WI38 (cell line): Measurements from ENCODE around the gene ACSS1.

Experiments
- H3K4me3 ChIP-seq: 2 replicates; pipeline ENCODE4 v1.5.1; 2011; ENCODE audit warnings: low read depth, mild to moderate bottlenecking, control low read depth, low read length
- TF ChIP-seq, protein P1 (sequence below): IDR thresholded peaks from 2 replicates; pipeline ENCODE4 v1.5.1; 2012; ENCODE audit warnings: low read depth, mild to moderate bottlenecking, control low read depth, low read length

Gene ACSS1

DNA sequence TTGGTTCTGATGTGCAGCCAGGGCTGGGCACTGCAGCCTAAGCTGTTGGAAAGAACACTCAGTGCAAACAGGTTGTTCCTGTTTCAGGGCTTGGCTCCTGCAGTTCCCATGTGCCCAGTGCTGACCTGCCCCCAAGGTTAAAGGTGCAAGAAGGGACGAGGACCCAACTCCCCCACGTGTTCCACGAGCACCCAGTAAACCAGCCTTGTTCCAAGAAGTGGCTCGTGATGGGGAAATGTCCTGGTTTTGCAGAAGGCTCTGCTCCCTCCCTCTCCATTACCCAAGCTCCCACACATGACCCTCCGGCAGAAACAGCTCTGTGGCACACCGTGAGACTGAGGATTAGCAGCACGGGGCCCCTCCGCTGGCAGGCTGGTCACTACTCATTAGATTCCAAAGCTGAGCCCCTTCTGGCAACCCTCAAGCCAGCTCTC lies 9.4 kb downstream of the ACSS1 start:
- no peak overlapping the region for H3K4me3 ChIP-seq
- TF ChIP-seq, protein P1, sequence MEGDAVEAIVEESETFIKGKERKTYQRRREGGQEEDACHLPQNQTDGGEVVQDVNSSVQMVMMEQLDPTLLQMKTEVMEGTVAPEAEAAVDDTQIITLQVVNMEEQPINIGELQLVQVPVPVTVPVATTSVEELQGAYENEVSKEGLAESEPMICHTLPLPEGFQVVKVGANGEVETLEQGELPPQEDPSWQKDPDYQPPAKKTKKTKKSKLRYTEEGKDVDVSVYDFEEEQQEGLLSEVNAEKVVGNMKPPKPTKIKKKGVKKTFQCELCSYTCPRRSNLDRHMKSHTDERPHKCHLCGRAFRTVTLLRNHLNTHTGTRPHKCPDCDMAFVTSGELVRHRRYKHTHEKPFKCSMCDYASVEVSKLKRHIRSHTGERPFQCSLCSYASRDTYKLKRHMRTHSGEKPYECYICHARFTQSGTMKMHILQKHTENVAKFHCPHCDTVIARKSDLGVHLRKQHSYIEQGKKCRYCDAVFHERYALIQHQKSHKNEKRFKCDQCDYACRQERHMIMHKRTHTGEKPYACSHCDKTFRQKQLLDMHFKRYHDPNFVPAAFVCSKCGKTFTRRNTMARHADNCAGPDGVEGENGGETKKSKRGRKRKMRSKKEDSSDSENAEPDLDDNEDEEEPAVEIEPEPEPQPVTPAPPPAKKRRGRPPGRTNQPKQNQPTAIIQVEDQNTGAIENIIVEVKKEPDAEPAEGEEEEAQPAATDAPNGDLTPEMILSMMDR = no peak

DNA sequence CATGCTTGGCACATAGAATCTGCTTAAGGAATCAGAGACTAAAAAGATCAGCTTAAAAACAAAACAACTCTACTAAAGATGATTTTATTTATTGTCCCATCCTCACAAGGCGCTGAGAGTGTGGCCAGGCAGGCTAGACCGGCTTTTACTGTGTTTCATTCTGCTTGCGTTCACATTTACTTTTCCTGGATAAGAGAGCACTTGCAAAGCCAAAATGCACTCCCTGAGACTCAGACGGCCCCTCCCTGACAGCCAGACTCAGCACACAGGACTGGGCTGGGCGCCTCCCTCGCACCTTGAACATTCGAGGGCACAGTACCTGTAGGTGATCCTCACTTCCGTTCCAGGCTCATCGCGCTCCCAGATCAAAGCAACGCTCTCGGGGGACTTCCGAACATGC lies 10.2 kb downstream of the ACSS1 start:
- H3K4me3 ChIP-seq = no peak overlapping the region
- TF ChIP-seq, protein P1 = no peak

DNA sequence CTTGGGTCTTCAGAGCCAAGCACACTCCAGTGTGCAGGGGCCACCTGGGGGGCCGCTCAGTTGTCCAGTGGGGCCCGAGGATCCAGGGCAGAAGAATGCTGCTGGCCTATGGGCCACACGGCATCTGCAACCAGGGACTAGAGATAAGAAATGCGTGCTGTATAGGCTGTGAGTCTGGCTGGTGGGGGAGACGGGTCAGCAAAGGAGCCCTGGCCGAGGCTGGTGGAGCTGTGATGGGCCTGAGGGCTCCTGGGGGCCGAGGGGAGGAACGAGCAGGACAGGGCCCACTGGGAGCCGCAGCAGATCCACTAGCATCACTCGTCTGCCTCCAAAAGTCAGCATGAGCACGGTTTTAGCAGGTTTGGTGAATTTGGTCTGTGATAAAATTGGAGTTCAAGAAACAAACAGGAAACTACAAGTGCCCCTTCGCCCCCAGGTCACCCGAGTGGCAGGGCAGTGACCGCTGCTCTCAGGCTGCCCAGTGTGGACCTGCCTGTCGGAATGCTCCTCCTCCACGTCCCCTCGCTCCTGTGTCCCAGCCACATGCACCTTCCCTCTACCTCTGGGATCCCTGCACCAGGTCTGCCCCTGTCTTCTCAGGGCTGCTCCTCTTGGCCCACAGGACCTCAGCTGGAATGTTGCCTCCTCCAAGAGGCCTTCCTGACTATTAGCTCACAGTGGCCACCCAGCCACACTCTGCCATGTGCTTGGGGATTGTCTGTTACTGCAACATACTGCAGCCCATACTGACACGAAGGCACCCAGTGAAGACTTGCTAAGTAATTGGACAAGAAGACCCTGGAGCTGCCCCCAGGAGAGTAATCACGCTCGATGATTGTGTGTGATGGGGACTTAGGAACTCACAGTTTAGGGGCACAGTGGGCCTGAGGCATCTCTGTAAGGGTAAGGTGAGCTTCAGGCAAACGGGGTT lies 10.9 kb downstream of the ACSS1 start:
- H3K4me3 ChIP-seq = no peak overlapping the region
- TF ChIP-seq, protein P1 = no peak

DNA sequence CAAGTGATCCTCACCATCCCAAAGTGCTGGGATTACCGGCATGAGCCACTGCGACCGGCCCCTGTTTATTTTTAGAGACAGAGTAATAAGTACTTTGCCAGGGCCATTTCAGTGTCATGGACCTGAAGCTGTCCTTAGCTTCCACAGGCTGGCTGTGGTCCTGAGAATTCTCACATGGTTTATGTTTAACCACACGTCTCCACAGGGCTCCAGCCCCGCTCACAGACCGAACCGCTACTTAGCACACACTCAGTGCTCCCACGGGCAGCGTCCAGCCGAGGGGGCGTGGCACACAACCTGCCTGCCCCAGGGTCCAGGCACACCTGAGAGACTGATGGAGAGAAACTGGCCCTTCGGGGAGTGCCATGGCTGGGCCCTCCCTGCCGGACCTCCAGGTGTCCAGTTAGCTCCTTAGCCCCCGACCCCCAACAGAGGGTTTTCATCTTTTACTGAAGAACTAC lies 11.7 kb downstream of the ACSS1 start:
- no peak overlapping the region for H3K4me3 ChIP-seq

DNA sequence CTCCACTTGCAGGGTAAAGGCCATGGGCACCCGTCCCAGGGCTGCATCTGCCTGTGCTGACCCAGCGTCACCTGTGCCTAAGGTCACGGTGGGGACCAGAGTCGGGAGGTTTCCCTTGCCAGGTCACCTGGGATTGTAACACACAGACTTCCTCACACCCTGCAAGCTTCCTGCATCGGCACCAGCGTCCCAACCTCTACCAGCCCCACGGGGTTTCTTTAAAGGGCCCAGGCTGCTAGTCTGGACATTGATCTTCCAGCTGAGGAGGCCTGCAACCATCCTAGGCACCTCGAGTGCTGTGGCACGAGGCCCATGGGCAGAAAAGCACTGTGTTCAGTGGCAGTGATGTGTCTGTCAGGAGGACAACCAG lies 12.6 kb downstream of the ACSS1 start:
- H3K4me3 ChIP-seq = no peak overlapping the region
- TF ChIP-seq, protein P1 = no peak

More for the DNA sequence above, 11.7 kb downstream of the ACSS1 start:
- TF ChIP-seq, protein P1 = no peak

DNA sequence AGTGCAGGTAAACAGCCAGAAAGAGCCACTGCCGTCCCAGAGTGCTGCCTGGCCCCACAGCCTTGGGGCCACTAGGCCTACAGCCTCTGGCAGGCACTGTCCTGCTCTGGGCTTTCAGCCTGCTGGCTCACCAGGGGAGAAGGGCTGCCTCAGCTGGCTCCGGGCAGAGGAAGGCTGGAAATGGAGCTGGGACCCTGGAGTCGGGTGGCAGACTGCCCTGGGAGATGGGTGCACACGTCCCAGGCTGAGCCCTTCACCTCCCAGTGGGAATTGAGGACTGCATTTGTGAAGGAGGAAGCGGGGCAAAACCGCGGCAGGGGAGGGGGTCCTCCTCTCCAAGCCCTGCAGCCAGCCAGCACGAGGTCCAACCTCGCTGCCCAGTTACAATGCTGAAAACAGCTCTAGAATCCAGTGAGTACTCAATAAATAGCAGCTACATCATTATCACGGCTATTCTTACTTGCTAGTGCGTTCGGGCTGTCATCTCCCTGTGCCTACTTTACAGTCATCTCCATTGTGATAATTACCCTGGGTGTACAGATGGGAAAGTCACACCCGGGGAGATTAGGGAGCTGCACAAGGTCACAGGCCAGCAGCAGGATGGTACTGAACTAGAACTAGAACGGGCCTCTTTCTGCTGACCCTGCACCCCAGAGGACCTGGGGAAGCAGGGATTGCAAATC lies 13.1 kb downstream of the ACSS1 start:
- TF ChIP-seq, protein P1 = no peak
- no peak overlapping the region for H3K4me3 ChIP-seq

DNA sequence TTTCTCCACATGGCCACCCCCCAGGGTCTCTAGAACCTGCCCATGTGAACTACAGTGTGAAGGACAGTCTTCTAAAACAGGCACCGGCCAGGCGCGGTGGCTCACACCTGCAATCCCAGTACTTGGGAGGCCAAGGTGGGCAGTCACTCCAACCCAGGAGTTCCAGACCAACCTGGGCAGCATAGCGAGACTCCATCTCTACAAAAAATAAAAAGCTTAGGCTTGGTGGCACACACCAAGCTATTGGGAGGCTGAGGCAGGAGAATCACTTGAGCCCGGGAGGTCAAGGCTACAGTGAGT lies 13.7 kb downstream of the ACSS1 start:
- no peak overlapping the region for H3K4me3 ChIP-seq
- TF ChIP-seq, protein P1 = no peak
